Trophoblast cell (in vitro differentiated cells and primary cell): ENCODE results near the gene KCNQ2.

Experiments used
- DNase-seq, 2 donors: peaks; one replicate each; pipeline ENCODE4 v3.0.0-alpha.2; 2016
- H2AFZ ChIP-seq: 2 replicates; pipeline ENCODE4 v1.6.1; 2013; ENCODE audit warnings: low read length, moderate library complexity, mild to moderate bottlenecking; ENCODE audit not compliant: insufficient read depth, poor library complexity
- H2AK5ac ChIP-seq: 2 replicates; pipeline ENCODE4 v1.6.1; 2013; ENCODE audit warnings: mild to moderate bottlenecking, low read length
- H2BK120ac ChIP-seq: 2 replicates; pipeline ENCODE4 v1.6.1; 2013; ENCODE audit warnings: low read length, mild to moderate bottlenecking, moderate library complexity; ENCODE audit not compliant: insufficient read depth, poor library complexity
- H2BK12ac ChIP-seq: 2 replicates; pipeline ENCODE4 v1.6.1; 2013; ENCODE audit warnings: mild to moderate bottlenecking, low read length, moderate library complexity
- H2BK5ac ChIP-seq: 2 replicates; pipeline ENCODE4 v1.6.1; 2013; ENCODE audit warnings: low read length, low read depth, moderate library complexity, mild to moderate bottlenecking; ENCODE audit not compliant: poor library complexity
- H3K14ac ChIP-seq: 2 replicates; pipeline ENCODE4 v1.6.1; 2013; ENCODE audit warnings: mild to moderate bottlenecking, low read length
- H3K18ac ChIP-seq: 2 replicates; pipeline ENCODE4 v1.6.1; 2013; ENCODE audit warnings: mild to moderate bottlenecking, low read length
- H3K23ac ChIP-seq: 2 replicates; pipeline ENCODE4 v1.6.1; 2013; ENCODE audit warnings: low read length
- H3K27ac ChIP-seq: 2 replicates; pipeline ENCODE4 v1.5.1; 2013; ENCODE audit warnings: low read depth, mild to moderate bottlenecking, inconsistent platforms, low read length, moderate library complexity
- H3K27me3 ChIP-seq: 2 replicates; pipeline ENCODE4 v1.6.1; 2013; ENCODE audit warnings: inconsistent platforms, mild to moderate bottlenecking, low read length, moderate library complexity; ENCODE audit not compliant: insufficient read depth
- H3K36me3 ChIP-seq, 2 experiments: 1 replicate in 1 of 2; 2 replicates in 1 of 2; pipeline ENCODE4 v1.6.1; 2013; ENCODE audit warnings: low read length in 2 of 2, mild to moderate bottlenecking in 2 of 2, moderate library complexity in 1 of 2; ENCODE audit not compliant: insufficient read depth in 2 of 2, control insufficient read depth in 1 of 2
- H3K4ac ChIP-seq: 2 replicates; pipeline ENCODE4 v1.6.1; 2013; ENCODE audit warnings: low read depth, mild to moderate bottlenecking, low read length, moderate library complexity
- H3K4me1 ChIP-seq, 2 experiments: 1 replicate in 1 of 2; 2 replicates in 1 of 2; pipeline ENCODE4 v1.6.1; 2013; ENCODE audit warnings: low read length in 2 of 2, mild to moderate bottlenecking in 2 of 2, moderate library complexity in 1 of 2; ENCODE audit not compliant: insufficient read depth in 2 of 2, control insufficient read depth in 1 of 2
- H3K4me2 ChIP-seq: 2 replicates; pipeline ENCODE4 v1.6.1; 2013; ENCODE audit warnings: inconsistent platforms, mild to moderate bottlenecking, low read length, moderate library complexity
- H3K4me3 ChIP-seq: 2 replicates; pipeline ENCODE4 v1.5.1; 2013; ENCODE audit warnings: mild to moderate bottlenecking, low read depth, low read length, inconsistent platforms
- H3K79me1 ChIP-seq: one replicate; pipeline ENCODE4 v1.6.1; 2013; ENCODE audit warnings: low read length
- H3K79me2 ChIP-seq: 2 replicates; pipeline ENCODE4 v1.6.1; 2013; ENCODE audit warnings: low read length, mild to moderate bottlenecking; ENCODE audit not compliant: control insufficient read depth, insufficient read depth, poor library complexity
- H3K9ac ChIP-seq: 2 replicates; pipeline ENCODE4 v1.6.1; 2013; ENCODE audit warnings: mild to moderate bottlenecking, low read length
- H3K9me3 ChIP-seq: 2 replicates; pipeline ENCODE4 v1.6.1; 2013; ENCODE audit warnings: low read depth, mild to moderate bottlenecking, control low read depth, inconsistent platforms, low read length; ENCODE audit not compliant: insufficient read depth
- H4K12ac ChIP-seq: 2 replicates; pipeline ENCODE4 v1.6.1; 2013; ENCODE audit warnings: low read depth, mild to moderate bottlenecking, low read length, moderate library complexity
- H4K8ac ChIP-seq: 2 replicates; pipeline ENCODE4 v1.6.1; 2013; ENCODE audit warnings: low read depth, mild to moderate bottlenecking, low read length, moderate library complexity
- H4K91ac ChIP-seq: one replicate; pipeline ENCODE4 v1.6.1; 2013; ENCODE audit warnings: low read depth, mild to moderate bottlenecking, low read length, moderate library complexity
- WGBS: extraction: QIAGEN DNeasy Blood & Tissue Kit; methylation state at CpG from one replicate; pipeline ENCODE4 v1.1.7; 2013; ENCODE audit warnings: missing lambda C conversion rate; ENCODE audit not compliant: insufficient read length, insufficient coverage; ENCODE audit errors: extremely low coverage; 5-methylcytosine and 5-hydroxymethylcytosine counted together

Gene KCNQ2

GRCh38 chr20:63500151-63500901 is 27.9 kb upstream of the KCNQ2 start:
- no peak for DNase-seq
- no CpG with 5 or more reads among the region's 24 CpGs for WGBS

GRCh38 chr20:63499338-63499969 is 27.0 kb upstream of the KCNQ2 start:
- no peaks in the 10 kb centered on the region for H3K27me3 ChIP-seq
- no peaks in the 10 kb centered on the region for H3K79me1 ChIP-seq
- no peak overlapping the region for H4K12ac ChIP-seq
- H2AFZ ChIP-seq: no peak overlapping the region
- no peak overlapping the region for H2BK12ac ChIP-seq
- peaks cover 8 to 9% of the 10 kb centered on the region in 2 experiments for H3K4me1 ChIP-seq
- H3K14ac ChIP-seq: no peak overlapping the region
- no peak overlapping the region for H3K27ac ChIP-seq
- H2BK5ac ChIP-seq: no peak overlapping the region
- H4K91ac ChIP-seq: no peak overlapping the region
- H4K8ac ChIP-seq: no peak overlapping the region
- H3K23ac ChIP-seq: no peak overlapping the region
- peaks cover 0 to 6% of the 10 kb centered on the region in 2 experiments for H3K36me3 ChIP-seq
- no peak overlapping the region for H3K4ac ChIP-seq
- H2AK5ac ChIP-seq: no peak overlapping the region
- H3K4me3 ChIP-seq: peak overlapping the region; percentile 60
- no peak overlapping the region for H3K18ac ChIP-seq
- no peaks in the 10 kb centered on the region for H3K79me2 ChIP-seq
- peaks cover 3% of the 10 kb centered on the region for H3K9me3 ChIP-seq
- no peak for DNase-seq
- H2BK120ac ChIP-seq: no peak overlapping the region
- H3K9ac ChIP-seq: no peak overlapping the region
- peak overlapping the region; percentile 54 for H3K4me2 ChIP-seq
- WGBS: no CpG with 5 or more reads among the region's 48 CpGs

More at GRCh38 chr20:63500151-63500901, 27.9 kb upstream of the KCNQ2 start:
- Histone ChIP-seq H3K4me3 (no peak overlapping the region), H3K18ac (no peak overlapping the region), H4K91ac (no peak overlapping the region), H3K79me1 (no peaks in the 10 kb centered on the region), H3K79me2 (no peaks in the 10 kb centered on the region), H3K4ac (no peak overlapping the region), H3K27ac (no peak overlapping the region), H3K9me3 (peaks cover 9% of the 10 kb centered on the region), H2AK5ac (no peak overlapping the region), H3K36me3 (peaks cover 0 to 2% of the 10 kb centered on the region in 2 experiments), H4K8ac (no peak overlapping the region), H3K27me3 (no peaks in the 10 kb centered on the region), H3K23ac (no peak overlapping the region), H2AFZ (no peak overlapping the region), H4K12ac (no peak overlapping the region), H3K4me2 (no peak overlapping the region), H2BK12ac (no peak overlapping the region), H3K14ac (no peak overlapping the region), H3K9ac (no peak overlapping the region), H3K4me1 (peaks cover 8 to 9% of the 10 kb centered on the region in 2 experiments), H2BK120ac (no peak overlapping the region), H2BK5ac (no peak overlapping the region)

- Histone ChIP-seq H3K4ac (no peak within 1 kb of the TSS), H4K12ac (no peak within 1 kb of the TSS), H3K36me3 (peaks cover 0 to 6% of the 10 kb centered on the region in 2 experiments), H3K14ac (no peak within 1 kb of the TSS), H4K91ac (no peak within 1 kb of the TSS), H3K4me2 (peak within 1 kb of the TSS; percentile 77), H3K27ac (no peak within 1 kb of the TSS), H2BK120ac (no peak within 1 kb of the TSS), H3K4me3 (peak within 1 kb of the TSS; percentile 60), H3K23ac (no peak within 1 kb of the TSS), H3K9me3 (peaks cover 3% of the 10 kb centered on the region), H2BK12ac (no peak within 1 kb of the TSS), H3K79me1 (no peaks in the 10 kb centered on the region), H4K8ac (no peak within 1 kb of the TSS), H3K18ac (no peak within 1 kb of the TSS), H3K9ac (no peak within 1 kb of the TSS), H2AK5ac (no peak within 1 kb of the TSS), H2BK5ac (no peak within 1 kb of the TSS), H3K79me2 (no peaks in the 10 kb centered on the region), H2AFZ (peak within 1 kb of the TSS; percentile 15), H3K4me1 (peaks cover 8 to 9% of the 10 kb centered on the region in 2 experiments), H3K27me3 (no peaks in the 10 kb centered on the region)
- DNase-seq: peak in 1 of 2 donors; percentile 8
- no CpG with 5 or more reads among the region's 58 CpGs for WGBS
These were observed 26.5 kb upstream of the KCNQ2 start, which contains the start of gene EEF1A2 for GRCh38 chr20:63498960-63499337. EEF1A2 (minus strand) TSS chr20:63499083; CDS start chr20:63497763, 1,320 bp downstream.

- H2BK12ac ChIP-seq: no peak overlapping the region
- WGBS: no CpG with 5 or more reads among the region's 60 CpGs
- H3K36me3 ChIP-seq: peaks cover 0 to 6% of the 10 kb centered on the region in 2 experiments
- peaks cover 8 to 9% of the 10 kb centered on the region in 2 experiments for H3K4me1 ChIP-seq
- no peak overlapping the region for H3K9ac ChIP-seq
- no peak overlapping the region for H2AFZ ChIP-seq
- no peaks in the 10 kb centered on the region for H3K79me1 ChIP-seq
- no peak overlapping the region for H4K12ac ChIP-seq
- no peak overlapping the region for H3K4ac ChIP-seq
- no peak overlapping the region for H3K14ac ChIP-seq
- H2AK5ac ChIP-seq: no peak overlapping the region
- H3K27ac ChIP-seq: no peak overlapping the region
- H3K4me2 ChIP-seq: peak overlapping the region; percentile 41
- H3K9me3 ChIP-seq: peaks cover 2% of the 10 kb centered on the region
- H4K8ac ChIP-seq: no peak overlapping the region
- no peak overlapping the region for H3K23ac ChIP-seq
- H4K91ac ChIP-seq: no peak overlapping the region
- no peak overlapping the region for H3K18ac ChIP-seq
- no peak overlapping the region for H2BK5ac ChIP-seq
- DNase-seq: peak; percentile 30 to 51
- no peak overlapping the region for H3K4me3 ChIP-seq
- no peaks in the 10 kb centered on the region for H3K79me2 ChIP-seq
- H2BK120ac ChIP-seq: no peak overlapping the region
- H3K27me3 ChIP-seq: no peaks in the 10 kb centered on the region
These were observed 25.8 kb upstream of the KCNQ2 start for GRCh38 chr20:63497946-63498935.
